Right lobe of liver (tissue), 6 donors: ENCODE measurements around the gene SUCO. TPM values are rescaled to one million over a fixed set of nuclear protein-coding genes. Genes with fewer than 3 reads are reported as not detected.

Experiments
- ATAC-seq, 4 donors: fragments of 200-7000 bp; cut with Tn5 transposase; one replicate each; pipeline ENCODE4 v1.9.1; 2020; ENCODE audit warnings: mild to moderate bottlenecking in 4 of 4, moderate library complexity in 4 of 4
- DNase-seq, 3 donors: peaks; one replicate each; pipeline ENCODE4 v3.0.0-alpha.2; 2020
- H3K27ac ChIP-seq, 3 donors: fragments of 200-600 bp; one replicate each; pipeline ENCODE4 v1.8.0; 2022
- H3K27me3 ChIP-seq, 2 donors: fragments of 200-600 bp; one replicate each; pipeline ENCODE4 v1.8.0; 2022
- H3K36me3 ChIP-seq, 4 donors: fragments of 200-600 bp; sonication (generic) in 1 of 4; one replicate each; pipeline versions ENCODE4 v1.5.1 to v1.8.0; 2017 to 2022; ENCODE audit warnings: control low read depth in 1 of 4
- H3K4me1 ChIP-seq, 4 donors: fragments of 200-600 bp; sonication (generic) in 1 of 4; one replicate each; pipeline versions ENCODE4 v1.5.1 to v1.8.0; 2017 to 2022; ENCODE audit warnings: control low read depth in 1 of 4
- H3K4me3 ChIP-seq, 3 donors: fragments of 200-600 bp; one replicate each; pipeline ENCODE4 v1.8.0; 2022
- H3K9me3 ChIP-seq, 4 donors: fragments of 200-600 bp; sonication (generic) in 1 of 4; one replicate each; pipeline versions ENCODE4 v1.5.1 to v1.8.0; 2017 to 2022; ENCODE audit warnings: control low read depth in 1 of 4
- POLR2A ChIP-seq: fragments of 450-650 bp; IDR thresholded peaks from one replicate; pipeline ENCODE4 v1.6.1; 2017; ENCODE audit warnings: antibody characterized with exemption, mild to moderate bottlenecking
- WGBS: methylation state at CpG from one replicate; pipeline ENCODE4 v1.1.6; 2018; ENCODE audit warnings: low coverage, low lambda C conversion rate; ENCODE audit not compliant: insufficient coverage; ENCODE audit errors: missing lambda C conversion rate; 5-methylcytosine and 5-hydroxymethylcytosine counted together
- intact Hi-C, 2 donors: fragments of 100-400 bp; cut with DNase I; formaldehyde crosslinking; loops; one replicate each; pipeline versions ENCODE4 v1.11.2 to v1.14.1; 2022
- total RNA-seq, 6 experiments: library from RNA; depleted of rRNA in 2 of 6; stranded (reverse); fragments of >200 nt in 2 of 6; fragmentation: NEBNext Ultra II Directional in 3 of 6; extraction: Animal tissue kit (Norgen Biotek cat#: 25700) in 3 of 6; gene quantifications; one replicate each; pipeline versions ENCODE4 v1.1.0 to v1.2.4, GENCODE V29; 2016 to 2023
- TF ChIP-seq, protein P1 (sequence below), 4 donors: fragments of 200-600 bp in 3 of 4; fragments of 450-650 bp in 1 of 4; IDR thresholded peaks; one replicate each; pipeline versions ENCODE4 v1.5.1 to v1.8.0; 2016 to 2022; ENCODE audit warnings: antibody characterized with exemption in 4 of 4, mild to moderate bottlenecking in 2 of 4
- donor health status: DM: no; HTN: yes; CAD: no.
- donor health status: DM: no; HTN: no; CAD: no.
- donor health status: DM: no; HTN: no; CAD: no.
- donor health status: DM: no; HTN: yes; CAD: no.
- donor health status: DM: no; HTN: yes; CAD: no.

Gene SUCO
- total RNA-seq, 6 experiments from 2014 or later = 6.6 to 17.9 (median 11.2) TPM

DNA sequence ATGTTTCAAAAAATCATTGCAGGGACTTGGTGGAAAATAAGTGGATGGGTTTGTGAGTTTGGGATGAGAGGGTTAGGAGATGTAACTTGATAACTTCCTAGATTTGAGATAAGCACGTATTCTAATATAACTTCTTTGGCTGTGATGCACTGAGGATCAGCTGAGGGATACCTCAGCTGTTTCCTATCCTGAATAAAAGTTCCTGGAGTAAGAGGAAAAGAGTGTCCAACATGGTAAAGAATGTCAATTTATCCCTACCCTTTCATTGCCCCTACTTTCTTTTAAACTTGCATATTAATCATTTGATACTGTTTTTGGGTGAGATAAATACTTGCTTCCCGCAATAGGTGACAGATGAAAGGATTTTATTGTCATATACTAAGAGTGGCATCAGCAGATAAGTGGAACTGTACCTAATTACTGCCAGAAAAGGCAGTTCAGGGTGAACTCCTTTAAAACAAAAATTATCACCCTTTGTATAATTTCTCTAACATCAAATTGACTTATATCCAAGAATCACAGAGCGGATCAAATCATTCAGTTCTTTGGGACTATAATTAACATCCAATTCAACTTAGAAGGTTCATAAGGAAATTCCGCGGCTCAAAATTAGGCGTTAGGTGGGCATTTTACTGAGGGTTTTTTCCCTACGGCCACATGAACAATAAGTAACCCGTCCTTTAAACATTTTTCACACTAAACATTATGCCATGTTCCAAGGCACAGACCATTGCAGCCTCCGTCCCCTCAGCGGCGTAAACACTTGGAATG lies 1.4 kb upstream of the SUCO start:
- intact Hi-C loops = no loop called here
- DNase-seq = no peak
- TF ChIP-seq POLR2A = no peak
- Histone ChIP-seq H3K9me3 (no peaks in the 10 kb centered on the region), H3K4me3 (peak overlapping the region; percentile 55 to 91 (median 67)), H3K36me3 (no peaks in the 10 kb centered on the region), H3K27ac (peak overlapping the region; percentile 92 to 96 (median 95)), H3K27me3 (no peaks in the 10 kb centered on the region), H3K4me1 (peaks cover 0 to 16% (median 5%) of the 10 kb centered on the region in 4 donors)
- 1% methylated on average over 11 of the region's 11 CpGs for WGBS
- no peak for ATAC-seq

DNA sequence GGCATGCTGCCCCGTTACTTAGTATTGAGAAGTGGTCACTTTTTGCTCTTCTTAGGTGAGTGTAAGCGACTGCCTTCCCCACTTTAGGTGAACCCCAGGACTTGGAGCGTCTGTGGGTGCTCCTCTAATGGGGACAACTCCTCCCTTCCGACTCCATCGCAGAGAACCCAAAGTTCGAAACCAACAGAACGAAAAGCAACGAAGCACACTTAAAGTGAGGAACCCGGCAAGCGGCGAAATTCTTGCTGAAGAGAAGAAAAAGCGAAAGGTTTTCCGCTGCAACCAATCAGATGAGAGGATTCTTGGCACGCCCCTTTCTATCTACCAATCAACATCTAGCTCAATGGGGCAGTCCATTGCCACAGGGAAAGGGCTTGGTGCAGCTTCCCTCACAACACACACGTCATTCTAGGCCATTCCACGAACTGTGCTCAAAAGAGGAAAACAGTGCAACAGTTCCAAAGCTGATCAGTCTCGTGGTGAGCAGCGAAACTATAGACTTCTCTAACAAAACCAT lies 709 bp upstream of the SUCO start:
- intact Hi-C loops = no loop called here
- peak; percentile 80 to 85 (median 82) for ATAC-seq

DNA sequence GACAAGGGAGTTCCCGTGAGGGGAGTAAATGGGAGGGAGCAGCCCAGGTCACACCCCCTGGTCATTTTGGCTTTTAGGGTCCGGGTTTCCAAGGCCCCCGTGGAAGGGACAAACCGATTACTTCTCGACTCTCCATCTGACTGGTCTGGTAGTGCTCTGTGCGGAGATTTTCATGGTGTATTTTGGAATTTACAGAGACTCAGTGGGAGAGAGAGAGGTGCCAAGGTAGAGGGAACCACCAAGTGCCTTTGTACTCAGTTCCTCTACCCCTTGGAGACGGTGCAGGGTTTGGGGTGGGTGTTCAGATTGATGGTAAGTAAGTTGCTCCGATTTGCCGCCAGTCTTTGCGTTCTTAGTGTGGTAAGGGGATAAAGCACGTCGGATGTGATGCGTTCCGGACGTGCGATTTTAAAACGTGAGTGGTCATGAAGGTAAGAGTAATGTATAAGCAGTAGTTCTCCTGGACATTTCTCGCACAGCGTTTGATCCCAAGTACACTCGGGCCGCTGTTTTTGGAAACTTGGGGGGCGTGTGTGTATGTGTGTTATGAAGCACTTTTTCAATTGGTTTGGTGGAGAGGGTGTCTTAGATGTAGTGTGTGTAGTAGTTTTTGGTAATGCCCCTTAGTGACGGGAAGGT lies 682 bp downstream of the SUCO start:
- WGBS = 0% methylated on average over 22 of the region's 23 CpGs
- H3K27me3 ChIP-seq = no peaks in the 10 kb centered on the region
- H3K4me1 ChIP-seq = peaks cover 0 to 16% (median 5%) of the 10 kb centered on the region in 4 donors
- TF ChIP-seq POLR2A = no peak
- peak overlapping the region; percentile 77 to 99 (median 95) for H3K27ac ChIP-seq
- intact Hi-C loops = no loop called here
- H3K36me3 ChIP-seq = no peaks in the 10 kb centered on the region
- peak; percentile 6 to 25 (median 10) for ATAC-seq
- H3K4me3 ChIP-seq = peak overlapping the region; percentile 90 to 94 (median 91)
- no peaks in the 10 kb centered on the region for H3K9me3 ChIP-seq
- peak in 2 of 3 donors; percentile 22 to 49 for DNase-seq

More for the DNA sequence above, 709 bp upstream of the SUCO start:
- TF ChIP-seq, protein P1, sequence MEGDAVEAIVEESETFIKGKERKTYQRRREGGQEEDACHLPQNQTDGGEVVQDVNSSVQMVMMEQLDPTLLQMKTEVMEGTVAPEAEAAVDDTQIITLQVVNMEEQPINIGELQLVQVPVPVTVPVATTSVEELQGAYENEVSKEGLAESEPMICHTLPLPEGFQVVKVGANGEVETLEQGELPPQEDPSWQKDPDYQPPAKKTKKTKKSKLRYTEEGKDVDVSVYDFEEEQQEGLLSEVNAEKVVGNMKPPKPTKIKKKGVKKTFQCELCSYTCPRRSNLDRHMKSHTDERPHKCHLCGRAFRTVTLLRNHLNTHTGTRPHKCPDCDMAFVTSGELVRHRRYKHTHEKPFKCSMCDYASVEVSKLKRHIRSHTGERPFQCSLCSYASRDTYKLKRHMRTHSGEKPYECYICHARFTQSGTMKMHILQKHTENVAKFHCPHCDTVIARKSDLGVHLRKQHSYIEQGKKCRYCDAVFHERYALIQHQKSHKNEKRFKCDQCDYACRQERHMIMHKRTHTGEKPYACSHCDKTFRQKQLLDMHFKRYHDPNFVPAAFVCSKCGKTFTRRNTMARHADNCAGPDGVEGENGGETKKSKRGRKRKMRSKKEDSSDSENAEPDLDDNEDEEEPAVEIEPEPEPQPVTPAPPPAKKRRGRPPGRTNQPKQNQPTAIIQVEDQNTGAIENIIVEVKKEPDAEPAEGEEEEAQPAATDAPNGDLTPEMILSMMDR (IDR thresholded peaks at IDR 0.05) = no peak
- TF ChIP-seq POLR2A = peak; percentile 93
- under 1% methylated on average over 18 of the region's 18 CpGs for WGBS
- H3K9me3 ChIP-seq = no peaks in the 10 kb centered on the region
- DNase-seq = peak; percentile 73 to 91 (median 79)
- peak overlapping the region; percentile 55 to 91 (median 67) for H3K4me3 ChIP-seq
- H3K4me1 ChIP-seq = peaks cover 0 to 16% (median 5%) of the 10 kb centered on the region in 4 donors
- H3K27me3 ChIP-seq = no peaks in the 10 kb centered on the region
- peak overlapping the region; percentile 92 to 96 (median 95) for H3K27ac ChIP-seq
- H3K36me3 ChIP-seq = no peaks in the 10 kb centered on the region

DNA sequence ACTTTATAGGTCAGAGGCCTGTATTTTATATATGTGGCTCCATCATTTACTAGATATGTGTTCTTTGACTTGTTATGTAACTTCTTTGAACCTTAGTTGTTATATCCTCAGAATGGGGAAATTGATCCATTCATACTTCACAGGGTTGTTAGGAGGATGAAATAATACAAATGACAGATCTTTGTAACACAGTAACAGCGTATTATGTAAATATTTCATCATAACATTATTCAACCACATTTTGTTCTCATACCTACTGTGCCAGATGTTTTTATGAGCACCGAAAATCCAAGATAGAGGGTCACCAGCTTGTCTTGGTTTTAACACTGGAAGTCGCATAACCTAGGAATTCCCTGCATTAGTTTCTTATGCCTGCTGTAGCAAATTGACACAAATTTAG lies 3.3 kb downstream of the SUCO start:
- no peak overlapping the region for H3K27ac ChIP-seq
- DNase-seq (no peak), ATAC-seq (no peak)
- WGBS = 41% methylated on average over 3 of the region's 3 CpGs
- H3K9me3 ChIP-seq = no peaks in the 10 kb centered on the region
- H3K4me3 ChIP-seq = no peak overlapping the region
- no peaks in the 10 kb centered on the region for H3K27me3 ChIP-seq
- no peaks in the 10 kb centered on the region for H3K36me3 ChIP-seq
- intact Hi-C loops = no loop called here
- peaks cover 0 to 14% (median 6%) of the 10 kb centered on the region in 4 donors for H3K4me1 ChIP-seq
- TF ChIP-seq, protein P1 (IDR thresholded peaks at IDR 0.05) = no peak
- TF ChIP-seq POLR2A = no peak

DNA sequence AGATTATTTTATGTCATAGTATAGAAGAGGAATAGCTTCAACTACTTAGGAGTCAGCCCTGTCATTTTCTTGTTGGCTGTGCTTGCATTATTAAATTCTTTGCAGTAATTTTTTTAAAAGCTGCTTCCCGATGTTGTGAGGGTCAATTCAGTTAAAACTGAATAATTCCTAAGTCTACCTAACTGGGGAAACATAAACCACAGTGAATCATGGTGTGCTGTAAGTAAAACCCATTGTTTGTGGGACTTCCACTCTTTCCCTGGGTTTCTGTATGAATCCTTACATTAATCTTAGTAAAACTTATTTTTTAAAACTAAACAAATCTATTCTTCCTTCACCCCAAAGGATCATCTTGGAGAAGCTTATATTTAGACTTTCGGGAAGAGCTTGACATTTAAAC lies 4.4 kb downstream of the SUCO start:
- Histone ChIP-seq H3K9me3 (no peaks in the 10 kb centered on the region), H3K27me3 (no peaks in the 10 kb centered on the region), H3K27ac (no peak overlapping the region), H3K36me3 (no peaks in the 10 kb centered on the region), H3K4me1 (peaks cover 0 to 10% (median 5%) of the 10 kb centered on the region in 4 donors), H3K4me3 (no peak overlapping the region)
- intact Hi-C loops = no loop called here
- DNase-seq (no peak), ATAC-seq (no peak)
- TF ChIP-seq POLR2A = no peak
- TF ChIP-seq, protein P1 (IDR thresholded peaks at IDR 0.05) = no peak
- 88% methylated on average over 2 of the region's 2 CpGs for WGBS
